Astrocyte of the cerebellum (primary cell): ENCODE data around the gene LMLN.

Experiments
- DNase-seq: peaks from one replicate; pipeline ENCODE4 v3.0.0-alpha.2; 2011; ENCODE audit warnings: low read depth
- H3K4me3 ChIP-seq: 2 replicates; pipeline ENCODE4 v1.5.1; 2011; ENCODE audit warnings: mild to moderate bottlenecking, low read depth, low read length, moderate library complexity
- in situ Hi-C: cut with HindIII; loops from 2 replicates; pipeline ENCODE4 v1.10.0; 2017; ENCODE audit warnings: low sequenced_read_pairs
- TF ChIP-seq, protein P1 (sequence below): IDR thresholded peaks from 2 replicates; pipeline ENCODE4 v1.5.1; 2012; ENCODE audit warnings: low read length, low read depth, moderate library complexity, mild to moderate bottlenecking; ENCODE audit errors: missing control alignments

The LMLN gene

GRCh38 chr3:198027045-198027798 lies 67.2 kb downstream of the LMLN start:
- H3K4me3 ChIP-seq, result no peak overlapping the region
- no peak for DNase-seq
- TF ChIP-seq, protein P1, sequence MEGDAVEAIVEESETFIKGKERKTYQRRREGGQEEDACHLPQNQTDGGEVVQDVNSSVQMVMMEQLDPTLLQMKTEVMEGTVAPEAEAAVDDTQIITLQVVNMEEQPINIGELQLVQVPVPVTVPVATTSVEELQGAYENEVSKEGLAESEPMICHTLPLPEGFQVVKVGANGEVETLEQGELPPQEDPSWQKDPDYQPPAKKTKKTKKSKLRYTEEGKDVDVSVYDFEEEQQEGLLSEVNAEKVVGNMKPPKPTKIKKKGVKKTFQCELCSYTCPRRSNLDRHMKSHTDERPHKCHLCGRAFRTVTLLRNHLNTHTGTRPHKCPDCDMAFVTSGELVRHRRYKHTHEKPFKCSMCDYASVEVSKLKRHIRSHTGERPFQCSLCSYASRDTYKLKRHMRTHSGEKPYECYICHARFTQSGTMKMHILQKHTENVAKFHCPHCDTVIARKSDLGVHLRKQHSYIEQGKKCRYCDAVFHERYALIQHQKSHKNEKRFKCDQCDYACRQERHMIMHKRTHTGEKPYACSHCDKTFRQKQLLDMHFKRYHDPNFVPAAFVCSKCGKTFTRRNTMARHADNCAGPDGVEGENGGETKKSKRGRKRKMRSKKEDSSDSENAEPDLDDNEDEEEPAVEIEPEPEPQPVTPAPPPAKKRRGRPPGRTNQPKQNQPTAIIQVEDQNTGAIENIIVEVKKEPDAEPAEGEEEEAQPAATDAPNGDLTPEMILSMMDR, result no peak
- in situ Hi-C loops, result no loop called here

DNA sequence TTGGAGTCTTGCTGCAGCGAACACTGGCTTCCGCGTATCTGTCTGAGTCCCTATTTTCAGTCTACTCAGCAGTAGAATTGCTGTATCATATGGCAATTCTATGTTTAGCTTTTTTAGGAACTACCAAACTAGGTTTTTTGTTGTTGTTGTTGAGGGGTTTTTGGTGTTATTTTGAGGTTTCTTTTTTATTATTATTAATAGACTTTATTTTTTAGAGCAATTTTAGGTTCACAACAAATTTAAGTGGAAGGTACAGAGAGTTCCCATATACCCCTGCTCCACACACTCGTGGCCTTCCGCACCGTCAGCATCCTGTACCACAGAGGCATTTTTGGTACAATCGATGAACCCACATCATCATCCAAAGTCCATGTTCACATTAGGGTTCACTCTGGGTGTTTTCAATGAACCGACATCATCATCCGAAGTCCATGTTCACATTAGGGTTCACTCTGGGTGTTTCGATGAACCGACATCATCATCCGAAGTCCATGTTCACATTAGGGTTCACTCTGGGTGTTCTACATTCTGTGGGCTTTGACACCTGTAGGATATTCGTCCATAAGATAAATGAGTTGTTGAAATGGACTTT lies 67.9 kb downstream of the LMLN start:
- in situ Hi-C loops, result no loop called here

GRCh38 chr3:198028718-198029117 lies 68.7 kb downstream of the LMLN start:
- DNase-seq, result peak; percentile 12
- TF ChIP-seq, protein P1, result no peak
- H3K4me3 ChIP-seq, result no peak overlapping the region
- in situ Hi-C loops, result no loop called here

More for the DNA sequence above, 67.9 kb downstream of the LMLN start:
- TF ChIP-seq, protein P1, result no peak
- DNase-seq, result no peak
- no peak overlapping the region for H3K4me3 ChIP-seq

DNA sequence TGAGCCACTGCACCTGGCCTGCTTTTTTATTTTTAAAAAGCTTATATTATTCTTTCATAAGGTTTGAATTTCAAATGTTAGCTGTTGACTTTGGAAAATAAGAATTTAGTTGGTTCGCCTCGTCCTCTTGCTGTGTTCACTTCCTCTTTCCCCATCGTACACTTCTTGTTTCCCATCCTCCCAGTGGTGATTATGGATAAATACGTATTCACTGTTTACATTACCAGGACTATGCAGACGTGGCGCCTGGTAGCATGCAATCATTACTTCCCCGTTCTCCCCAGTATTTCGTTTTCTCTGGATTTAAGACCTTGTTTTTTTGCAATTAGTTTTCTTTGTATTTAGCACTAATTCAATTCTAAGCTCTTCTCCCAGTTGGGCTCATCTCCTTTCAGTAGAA lies 70.1 kb downstream of the LMLN start:
- in situ Hi-C loops, result no loop called here
- no peak for DNase-seq
- no peak overlapping the region for H3K4me3 ChIP-seq
- TF ChIP-seq, protein P1, result no peak

GRCh38 chr3:198030726-198031125 lies 70.7 kb downstream of the LMLN start:
- TF ChIP-seq, protein P1, result no peak
- DNase-seq, result no peak
- in situ Hi-C loops, result no loop called here
- H3K4me3 ChIP-seq, result no peak overlapping the region

- TF ChIP-seq, protein P1, result no peak
- no peak for DNase-seq
- no peak overlapping the region for H3K4me3 ChIP-seq
- in situ Hi-C loops, result no loop called here
These were observed 72.3 kb downstream of the LMLN start for GRCh38 chr3:198032039-198032936.
